Body of pancreas (tissue), 4 donors: Measurements from ENCODE around the gene MRPL28. TPM values are rescaled to one million over a fixed set of nuclear protein-coding genes. Genes with fewer than 3 reads are reported as not detected.

ENCODE experiments used
- ATAC-seq: fragments of 150-250 bp; one replicate; pipeline ENCODE4 v1.9.1; 2016
- DNase-seq, 4 donors: peaks; one replicate each; pipeline ENCODE4 v3.0.0-alpha.2; 2019
- H3K27ac ChIP-seq, 4 donors: fragments of 200-600 bp; sonication (generic); 1 replicate in 3 of 4; 2 replicates in 1 of 4; pipeline versions ENCODE4 v1.5.1 to v1.6.1; 2016 to 2019; ENCODE audit warnings: mild to moderate bottlenecking in 1 of 4, mixed read lengths in 1 of 4, moderate library complexity in 1 of 4
- H3K27me3 ChIP-seq, 2 donors: fragments of 200-600 bp; sonication (generic); one replicate each; pipeline ENCODE4 v1.6.0; 2016; ENCODE audit warnings: mild to moderate bottlenecking in 1 of 2
- H3K36me3 ChIP-seq, 2 donors: fragments of 200-600 bp; sonication (generic); replicated peaks in 1 of 2; 2 replicates each; pipeline ENCODE4 v1.5.1; 2016; ENCODE audit warnings: low read depth in 2 of 2; ENCODE audit not compliant: insufficient read depth in 1 of 2
- H3K4me1 ChIP-seq: fragments of 200-600 bp; sonication (generic); one replicate; pipeline ENCODE4 v1.6.0; 2016
- H3K4me3 ChIP-seq, 2 donors: fragments of 200-600 bp; sonication (generic); 1 replicate in 1 of 2; 2 replicates in 1 of 2; pipeline ENCODE4 v1.5.1; 2016 to 2019
- H3K9me3 ChIP-seq, 3 donors: fragments of 200-600 bp; sonication (generic); 1 replicate in 2 of 3; 2 replicates in 1 of 3; pipeline ENCODE4 v1.5.1; 2016
- CTCF ChIP-seq, 7 experiments: fragments of 450-650 bp in 4 of 7; fragments of 200-600 bp in 3 of 7; sonication (generic) in 3 of 7; IDR thresholded peaks; one replicate each; pipeline ENCODE4 v1.5.1; 2016 to 2019; ENCODE audit warnings: antibody characterized with exemption in 7 of 7
- POLR2A ChIP-seq, 3 donors: fragments of 450-650 bp; IDR thresholded peaks; one replicate each; pipeline ENCODE4 v1.6.1; 2016; ENCODE audit warnings: antibody characterized with exemption in 3 of 3, mild to moderate bottlenecking in 2 of 3
- WGBS, 2 donors: methylation state at CpG; one replicate each; pipeline ENCODE4 v1.1.5; 2017; 5-methylcytosine and 5-hydroxymethylcytosine counted together
- intact Hi-C: fragments of 100-400 bp; cut with DNase I; formaldehyde crosslinking; loops from one replicate; pipeline ENCODE4 v1.15.1; 2023
- total RNA-seq, 2 donors: library from RNA; depleted of rRNA; stranded (reverse); fragments of >200 nt; gene quantifications; one replicate each; pipeline ENCODE4 v1.1.0, GENCODE V29; 2016

MRPL28 gene
- total RNA-seq, 2 donors from 2014 or later, result 22.1 to 31.0 TPM

- intact Hi-C loops, result loop anchor here (5.0 kb wide), 1 partner anchor 254 kb away; no protein-coding TSS in a partner anchor
- H3K4me1 ChIP-seq, result peaks cover 15% of the 10 kb centered on the region
- TF ChIP-seq CTCF (IDR thresholded peaks at IDR 0.05) (no peak), POLR2A (IDR thresholded peaks at IDR 0.05) (no peak)
- H3K9me3 ChIP-seq, result no peaks in the 10 kb centered on the region
- ATAC-seq (no peak), DNase-seq (no peak)
- WGBS, 2 donors, result 63 to 73% methylated on average over 9 to 30 of the region's 30 CpGs
- no peak overlapping the region for H3K4me3 ChIP-seq
- no peak overlapping the region for H3K27ac ChIP-seq
- no peaks in the 10 kb centered on the region for H3K36me3 ChIP-seq
- no peaks in the 10 kb centered on the region for H3K27me3 ChIP-seq
These were observed 8.9 kb downstream of the MRPL28 start for GRCh38 chr16:361341-361871.

- H3K27me3 ChIP-seq, result no peaks in the 10 kb centered on the region
- DNase-seq, result no peak
- 85 to 88% methylated on average over 40 to 42 of the region's 47 CpGs for WGBS, 2 donors
- no peak for TF ChIP-seq POLR2A (IDR thresholded peaks at IDR 0.05)
- no peak for TF ChIP-seq CTCF (IDR thresholded peaks at IDR 0.05)
- intact Hi-C loops, result loop anchor here (5.0 kb wide), 1 partner anchor 254 kb away; no protein-coding TSS in a partner anchor
- H3K9me3 ChIP-seq, result no peaks in the 10 kb centered on the region
- no peaks in the 10 kb centered on the region for H3K36me3 ChIP-seq
- peaks cover 15% of the 10 kb centered on the region for H3K4me1 ChIP-seq
- H3K27ac ChIP-seq, result no peak overlapping the region
- no peak for ATAC-seq
- H3K4me3 ChIP-seq, result no peak overlapping the region
These were observed 9.5 kb downstream of the MRPL28 start for GRCh38 chr16:360698-361336.

GRCh38 chr16:359871-360697 lies 10.3 kb downstream of the MRPL28 start:
- peaks cover 15% of the 10 kb centered on the region for H3K4me1 ChIP-seq
- H3K4me3 ChIP-seq, result no peak overlapping the region
- ATAC-seq, result no peak
- TF ChIP-seq CTCF (IDR thresholded peaks at IDR 0.05) (no peak), POLR2A (IDR thresholded peaks at IDR 0.05) (no peak)
- H3K9me3 ChIP-seq, result no peaks in the 10 kb centered on the region
- WGBS, 2 donors, result 91 to 92% methylated on average over 22 to 45 of the region's 47 CpGs
- no peak for DNase-seq
- no peaks in the 10 kb centered on the region for H3K36me3 ChIP-seq
- intact Hi-C loops, result loop anchor here (5.0 kb wide), 1 partner anchor 253 kb away; no protein-coding TSS in a partner anchor
- H3K27me3 ChIP-seq, result no peaks in the 10 kb centered on the region
- H3K27ac ChIP-seq, result no peak overlapping the region

DNA sequence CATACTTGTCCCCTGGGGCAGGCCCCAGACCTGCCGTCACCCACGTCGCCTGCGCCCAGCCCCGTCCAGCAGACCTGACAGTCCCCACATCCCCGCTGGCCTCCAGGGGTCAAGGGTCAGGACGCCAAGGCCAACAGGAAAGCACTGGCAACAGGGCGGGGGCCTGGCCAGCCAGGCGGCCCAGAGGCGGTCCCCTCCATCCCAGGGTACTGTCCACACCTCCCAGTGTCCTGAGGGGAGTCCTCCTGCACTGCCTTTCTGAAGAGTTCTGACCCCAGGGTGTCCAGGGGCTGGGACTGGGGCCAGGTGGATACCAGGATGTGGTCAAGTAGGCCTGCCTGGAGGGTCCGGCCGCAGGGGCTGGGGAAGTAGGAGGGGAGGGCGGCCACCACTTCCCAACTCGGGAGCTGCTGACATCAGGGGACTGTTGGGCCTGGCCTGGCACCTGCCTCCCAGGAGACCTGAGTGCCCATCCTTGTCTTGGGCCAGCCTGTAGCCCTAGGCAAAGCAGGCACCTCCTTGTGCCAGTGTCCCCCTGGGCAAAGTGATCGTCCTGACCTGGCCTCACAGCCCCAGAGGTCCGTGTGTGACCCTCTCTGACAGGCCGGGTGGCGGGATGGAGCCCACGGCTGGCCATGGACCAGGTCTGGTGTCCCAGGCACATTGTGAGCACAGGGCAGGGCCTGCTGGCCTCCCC lies 11.1 kb downstream of the MRPL28 start:
- WGBS, 2 donors, result 68 to 80% methylated on average over 3 to 16 of the region's 19 CpGs
- TF ChIP-seq CTCF (IDR thresholded peaks at IDR 0.05) (no peak), POLR2A (IDR thresholded peaks at IDR 0.05) (no peak)
- Histone ChIP-seq H3K27me3 (no peaks in the 10 kb centered on the region), H3K4me3 (no peak overlapping the region), H3K27ac (no peak overlapping the region), H3K9me3 (no peaks in the 10 kb centered on the region), H3K36me3 (no peaks in the 10 kb centered on the region), H3K4me1 (peaks cover 9% of the 10 kb centered on the region)
- DNase-seq, result no peak
- ATAC-seq, result no peak
- intact Hi-C loops, result no loop called here
